Trophoblast cell (in vitro differentiated cells and primary cell): Measurements from ENCODE around the gene IL17RA. TPM values are rescaled to one million over a fixed set of nuclear protein-coding genes. Genes with fewer than 3 reads are reported as not detected.
"Not testable (repeated sequence)": the region's sequence is repeated elsewhere in the genome, so short reads cannot be mapped to it uniquely, and the experiment has no call there.

Experiments
- DNase-seq, 2 donors: peaks; one replicate each; pipeline ENCODE4 v3.0.0-alpha.2; 2016
- H2AFZ ChIP-seq: 2 replicates; pipeline ENCODE4 v1.6.1; 2013; ENCODE audit warnings: low read length, moderate library complexity, mild to moderate bottlenecking; ENCODE audit not compliant: insufficient read depth, poor library complexity
- H2AK5ac ChIP-seq: 2 replicates; pipeline ENCODE4 v1.6.1; 2013; ENCODE audit warnings: mild to moderate bottlenecking, low read length
- H2BK120ac ChIP-seq: 2 replicates; pipeline ENCODE4 v1.6.1; 2013; ENCODE audit warnings: low read length, mild to moderate bottlenecking, moderate library complexity; ENCODE audit not compliant: insufficient read depth, poor library complexity
- H2BK12ac ChIP-seq: 2 replicates; pipeline ENCODE4 v1.6.1; 2013; ENCODE audit warnings: mild to moderate bottlenecking, low read length, moderate library complexity
- H2BK5ac ChIP-seq: 2 replicates; pipeline ENCODE4 v1.6.1; 2013; ENCODE audit warnings: low read length, low read depth, moderate library complexity, mild to moderate bottlenecking; ENCODE audit not compliant: poor library complexity
- H3K14ac ChIP-seq: 2 replicates; pipeline ENCODE4 v1.6.1; 2013; ENCODE audit warnings: mild to moderate bottlenecking, low read length
- H3K18ac ChIP-seq: 2 replicates; pipeline ENCODE4 v1.6.1; 2013; ENCODE audit warnings: mild to moderate bottlenecking, low read length
- H3K23ac ChIP-seq: 2 replicates; pipeline ENCODE4 v1.6.1; 2013; ENCODE audit warnings: low read length
- H3K27ac ChIP-seq: 2 replicates; pipeline ENCODE4 v1.5.1; 2013; ENCODE audit warnings: low read depth, mild to moderate bottlenecking, inconsistent platforms, low read length, moderate library complexity
- H3K27me3 ChIP-seq: 2 replicates; pipeline ENCODE4 v1.6.1; 2013; ENCODE audit warnings: inconsistent platforms, mild to moderate bottlenecking, low read length, moderate library complexity; ENCODE audit not compliant: insufficient read depth
- H3K36me3 ChIP-seq, 2 experiments: 1 replicate in 1 of 2; 2 replicates in 1 of 2; pipeline ENCODE4 v1.6.1; 2013; ENCODE audit warnings: low read length in 2 of 2, mild to moderate bottlenecking in 2 of 2, moderate library complexity in 1 of 2; ENCODE audit not compliant: insufficient read depth in 2 of 2, control insufficient read depth in 1 of 2
- H3K4ac ChIP-seq: 2 replicates; pipeline ENCODE4 v1.6.1; 2013; ENCODE audit warnings: low read depth, mild to moderate bottlenecking, low read length, moderate library complexity
- H3K4me1 ChIP-seq, 2 experiments: 1 replicate in 1 of 2; 2 replicates in 1 of 2; pipeline ENCODE4 v1.6.1; 2013; ENCODE audit warnings: low read length in 2 of 2, mild to moderate bottlenecking in 2 of 2, moderate library complexity in 1 of 2; ENCODE audit not compliant: insufficient read depth in 2 of 2, control insufficient read depth in 1 of 2
- H3K4me2 ChIP-seq: 2 replicates; pipeline ENCODE4 v1.6.1; 2013; ENCODE audit warnings: inconsistent platforms, mild to moderate bottlenecking, low read length, moderate library complexity
- H3K4me3 ChIP-seq: 2 replicates; pipeline ENCODE4 v1.5.1; 2013; ENCODE audit warnings: mild to moderate bottlenecking, low read depth, low read length, inconsistent platforms
- H3K79me1 ChIP-seq: one replicate; pipeline ENCODE4 v1.6.1; 2013; ENCODE audit warnings: low read length
- H3K79me2 ChIP-seq: 2 replicates; pipeline ENCODE4 v1.6.1; 2013; ENCODE audit warnings: low read length, mild to moderate bottlenecking; ENCODE audit not compliant: control insufficient read depth, insufficient read depth, poor library complexity
- H3K9ac ChIP-seq: 2 replicates; pipeline ENCODE4 v1.6.1; 2013; ENCODE audit warnings: mild to moderate bottlenecking, low read length
- H3K9me3 ChIP-seq: 2 replicates; pipeline ENCODE4 v1.6.1; 2013; ENCODE audit warnings: low read depth, mild to moderate bottlenecking, control low read depth, inconsistent platforms, low read length; ENCODE audit not compliant: insufficient read depth
- H4K12ac ChIP-seq: 2 replicates; pipeline ENCODE4 v1.6.1; 2013; ENCODE audit warnings: low read depth, mild to moderate bottlenecking, low read length, moderate library complexity
- H4K8ac ChIP-seq: 2 replicates; pipeline ENCODE4 v1.6.1; 2013; ENCODE audit warnings: low read depth, mild to moderate bottlenecking, low read length, moderate library complexity
- H4K91ac ChIP-seq: one replicate; pipeline ENCODE4 v1.6.1; 2013; ENCODE audit warnings: low read depth, mild to moderate bottlenecking, low read length, moderate library complexity
- WGBS: extraction: QIAGEN DNeasy Blood & Tissue Kit; methylation state at CpG from one replicate; pipeline ENCODE4 v1.1.7; 2013; ENCODE audit warnings: missing lambda C conversion rate; ENCODE audit not compliant: insufficient read length, insufficient coverage; ENCODE audit errors: extremely low coverage; 5-methylcytosine and 5-hydroxymethylcytosine counted together
- polyA plus RNA-seq: library from polyadenylated mRNA; stranded (reverse); fragments of 200-250 nt; gene quantifications from 2 replicates; pipeline ENCODE4 v1.2.3, GENCODE V29; 2013

The IL17RA gene, protein sequence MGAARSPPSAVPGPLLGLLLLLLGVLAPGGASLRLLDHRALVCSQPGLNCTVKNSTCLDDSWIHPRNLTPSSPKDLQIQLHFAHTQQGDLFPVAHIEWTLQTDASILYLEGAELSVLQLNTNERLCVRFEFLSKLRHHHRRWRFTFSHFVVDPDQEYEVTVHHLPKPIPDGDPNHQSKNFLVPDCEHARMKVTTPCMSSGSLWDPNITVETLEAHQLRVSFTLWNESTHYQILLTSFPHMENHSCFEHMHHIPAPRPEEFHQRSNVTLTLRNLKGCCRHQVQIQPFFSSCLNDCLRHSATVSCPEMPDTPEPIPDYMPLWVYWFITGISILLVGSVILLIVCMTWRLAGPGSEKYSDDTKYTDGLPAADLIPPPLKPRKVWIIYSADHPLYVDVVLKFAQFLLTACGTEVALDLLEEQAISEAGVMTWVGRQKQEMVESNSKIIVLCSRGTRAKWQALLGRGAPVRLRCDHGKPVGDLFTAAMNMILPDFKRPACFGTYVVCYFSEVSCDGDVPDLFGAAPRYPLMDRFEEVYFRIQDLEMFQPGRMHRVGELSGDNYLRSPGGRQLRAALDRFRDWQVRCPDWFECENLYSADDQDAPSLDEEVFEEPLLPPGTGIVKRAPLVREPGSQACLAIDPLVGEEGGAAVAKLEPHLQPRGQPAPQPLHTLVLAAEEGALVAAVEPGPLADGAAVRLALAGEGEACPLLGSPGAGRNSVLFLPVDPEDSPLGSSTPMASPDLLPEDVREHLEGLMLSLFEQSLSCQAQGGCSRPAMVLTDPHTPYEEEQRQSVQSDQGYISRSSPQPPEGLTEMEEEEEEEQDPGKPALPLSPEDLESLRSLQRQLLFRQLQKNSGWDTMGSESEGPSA
- polyA plus RNA-seq = 7.2 and 8.2 TPM in 2 replicates

DNA sequence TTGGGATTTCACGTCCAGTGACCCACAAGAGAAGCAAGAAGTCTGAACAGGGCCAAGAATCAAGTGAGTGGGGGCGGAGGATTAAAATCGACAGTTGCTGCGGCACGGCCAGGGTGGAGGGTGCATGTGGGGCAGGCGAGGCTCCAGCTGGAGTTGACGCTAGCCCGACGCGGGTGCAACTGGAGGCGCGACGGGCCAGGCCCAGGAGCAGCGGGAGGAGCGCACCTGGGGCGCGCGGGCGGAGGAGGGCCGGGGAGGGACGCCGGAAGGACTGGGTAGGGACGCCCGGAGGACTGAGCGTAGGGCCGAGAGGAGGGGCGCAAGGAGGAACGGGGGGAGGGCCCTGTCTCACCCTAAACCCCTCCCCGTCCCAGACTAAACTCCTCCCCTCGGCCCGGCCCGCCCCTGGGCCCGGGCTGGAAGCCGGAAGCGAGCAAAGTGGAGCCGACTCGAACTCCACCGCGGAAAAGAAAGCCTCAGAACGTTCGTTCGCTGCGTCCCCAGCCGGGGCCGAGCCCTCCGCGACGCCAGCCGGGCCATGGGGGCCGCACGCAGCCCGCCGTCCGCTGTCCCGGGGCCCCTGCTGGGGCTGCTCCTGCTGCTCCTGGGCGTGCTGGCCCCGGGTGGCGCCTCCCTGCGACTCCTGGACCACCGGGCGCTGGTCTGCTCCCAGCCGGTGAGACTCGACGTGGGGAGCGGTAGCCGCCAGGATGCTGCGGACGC, at the start of gene IL17RA:
IL17RA (plus strand) TSS at position 447 of the 723 bp plus-strand sequence; CDS start at position 539, 92 bp downstream.
- Histone ChIP-seq H2BK12ac (no peak within 1 kb of the TSS), H3K4me2 (peak within 1 kb of the TSS; percentile 95), H3K27me3 (peaks cover 10% of the 10 kb centered on the region), H3K4me1 (peaks cover 2 to 7% of the 10 kb centered on the region in 2 experiments), H2AFZ (peak within 1 kb of the TSS; percentile 94), H3K79me2 (peaks cover 8% of the 10 kb centered on the region), H3K36me3 (no peaks in the 10 kb centered on the region), H3K27ac (no peak within 1 kb of the TSS), H4K12ac (peak within 1 kb of the TSS; percentile 92), H3K4ac (peak within 1 kb of the TSS; percentile 68), H3K9ac (peak within 1 kb of the TSS; percentile 84), H3K18ac (peak within 1 kb of the TSS; percentile 87), H4K91ac (peak within 1 kb of the TSS; percentile 86), H4K8ac (peak within 1 kb of the TSS; percentile 98), H2BK120ac (peak within 1 kb of the TSS; percentile 70), H3K79me1 (peaks cover 10% of the 10 kb centered on the region), H3K23ac (no peak within 1 kb of the TSS), H3K4me3 (peak within 1 kb of the TSS; percentile 91), H2BK5ac (peak within 1 kb of the TSS; percentile 41), H3K14ac (peak within 1 kb of the TSS; percentile 95), H2AK5ac (peak within 1 kb of the TSS; percentile 10), H3K9me3 (peaks cover 3% of the 10 kb centered on the region)
- DNase-seq = peak; percentile 89 to 90
- no CpG with 5 or more reads among the region's 68 CpGs for WGBS

DNA sequence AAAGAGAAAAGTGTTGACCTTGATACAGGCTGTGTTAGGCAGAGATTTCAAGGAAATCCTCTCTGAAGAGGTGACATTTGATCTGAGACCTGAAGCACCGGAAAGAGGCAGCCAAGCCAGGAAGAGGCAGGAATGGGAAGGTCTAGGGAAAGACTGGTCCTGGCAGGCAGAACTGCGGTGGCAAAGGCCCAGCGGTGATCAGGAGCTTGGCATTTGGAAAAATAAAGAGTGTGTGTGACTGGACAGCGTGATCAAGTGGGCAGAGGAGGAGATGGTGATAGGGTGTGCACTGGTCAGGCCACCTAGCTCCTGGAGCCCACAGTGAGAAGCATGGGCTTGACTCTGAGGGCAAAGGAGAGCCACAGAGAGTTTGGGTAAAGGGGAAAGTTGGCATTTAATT, 49.6 kb upstream of the IL17RA start:
- Histone ChIP-seq H4K8ac (no peak overlapping the region), H2BK5ac (no peak overlapping the region), H4K12ac (no peak overlapping the region), H3K4me3 (no peak overlapping the region), H2AK5ac (no peak overlapping the region), H2AFZ (no peak overlapping the region), H2BK120ac (no peak overlapping the region), H3K4ac (no peak overlapping the region), H3K14ac (no peak overlapping the region), H3K27me3 (no peaks in the 10 kb centered on the region), H2BK12ac (no peak overlapping the region), H3K4me2 (no peak overlapping the region), H3K36me3 (no peaks in the 10 kb centered on the region), H3K9ac (no peak overlapping the region), H3K79me2 (no peaks in the 10 kb centered on the region), H3K9me3 (peaks cover 2% of the 10 kb centered on the region), H3K18ac (no peak overlapping the region), H3K27ac (no peak overlapping the region), H4K91ac (no peak overlapping the region), H3K4me1 (no peaks in the 10 kb centered on the region), H3K79me1 (no peaks in the 10 kb centered on the region), H3K23ac (no peak overlapping the region)
- DNase-seq = no peak
- no CpG with 5 or more reads among the region's 4 CpGs for WGBS

DNA sequence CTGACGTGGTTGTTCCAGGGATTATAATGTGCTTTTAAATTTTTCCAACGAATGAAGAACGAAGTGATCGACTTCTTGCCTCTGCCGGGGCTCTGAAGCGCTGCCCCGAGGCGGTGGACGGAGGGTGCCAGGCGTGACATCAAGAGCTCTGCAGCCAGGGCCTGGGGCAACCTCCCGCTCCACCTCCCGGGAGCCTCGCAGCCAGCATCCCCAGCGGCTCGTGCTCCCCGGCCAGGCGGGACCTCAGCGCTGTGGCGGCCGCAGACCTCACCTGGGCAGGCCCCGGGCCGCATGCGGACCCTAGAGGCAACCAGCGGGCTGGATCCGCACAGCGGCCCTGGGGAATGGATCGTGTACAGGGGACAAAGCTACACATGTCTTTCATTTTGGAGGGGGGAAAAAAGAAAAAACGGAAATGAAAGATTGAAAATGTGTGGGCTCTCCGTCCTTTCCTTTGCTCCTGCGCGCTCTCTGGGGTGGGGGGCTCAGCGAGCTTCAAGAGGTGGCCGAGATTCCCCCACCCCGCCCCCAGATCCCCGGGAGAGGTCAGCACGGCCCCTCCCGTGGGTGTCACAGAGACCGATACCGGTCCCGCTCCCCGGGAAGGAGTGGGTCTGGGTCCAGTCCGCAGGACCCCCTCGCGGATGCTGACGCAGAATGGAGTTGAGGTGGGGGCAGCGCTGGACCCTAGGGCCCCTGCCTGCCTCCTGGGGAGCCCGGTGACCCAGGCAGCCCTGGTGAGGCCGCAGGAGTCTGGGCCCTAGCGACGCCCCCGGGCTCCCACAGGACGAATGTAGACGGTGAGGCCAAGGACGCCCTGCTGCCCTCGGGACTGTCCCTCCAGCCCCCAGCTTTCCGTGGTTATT, 48.6 kb upstream of the IL17RA start:
- not testable (repeated sequence) for H2BK120ac ChIP-seq, H3K18ac ChIP-seq, H2AK5ac ChIP-seq, H3K4ac ChIP-seq, H3K4me1 ChIP-seq, H4K12ac ChIP-seq, H4K91ac ChIP-seq, H3K23ac ChIP-seq, H2AFZ ChIP-seq, H3K27me3 ChIP-seq, H3K4me3 ChIP-seq, H3K36me3 ChIP-seq, H2BK5ac ChIP-seq, H3K4me2 ChIP-seq, H4K8ac ChIP-seq, H3K79me2 ChIP-seq, H3K9me3 ChIP-seq, H3K79me1 ChIP-seq, H2BK12ac ChIP-seq, H3K27ac ChIP-seq, H3K9ac ChIP-seq, H3K14ac ChIP-seq
- peak in 1 of 2 donors; percentile 23 for DNase-seq
- WGBS = no CpG with 5 or more reads among the region's 56 CpGs
